Astrocyte (in vitro differentiated cells and primary cell): Measurements from ENCODE around the gene RNF145. TPM values are rescaled to one million over a fixed set of nuclear protein-coding genes. Genes with fewer than 3 reads are reported as not detected.

ENCODE experiments used
- DNase-seq: peaks from one replicate; pipeline ENCODE4 v3.0.0-alpha.2; 2010; ENCODE audit warnings: low read depth
- FAIRE-seq: peaks from 2 replicates; lab custom pipeline; 2011; peaks lifted over from hg19 to GRCh38; lab: Jason Lieb, UNC
- H2AFZ ChIP-seq: 2 replicates; pipeline ENCODE4 v1.6.0; 2012; ENCODE audit warnings: low read depth, low read length, inconsistent platforms
- H3K27ac ChIP-seq: 2 replicates; pipeline ENCODE4 v1.5.1; 2011; ENCODE audit warnings: low read depth, low read length, inconsistent platforms
- H3K27me3 ChIP-seq: 2 replicates; pipeline ENCODE4 v1.6.0; 2011; ENCODE audit warnings: low read length, inconsistent platforms; ENCODE audit not compliant: insufficient read depth
- H3K36me3 ChIP-seq: 2 replicates; pipeline ENCODE4 v1.5.1; 2011; ENCODE audit warnings: low read length, inconsistent platforms; ENCODE audit not compliant: insufficient read depth
- H3K4me1 ChIP-seq: 2 replicates; pipeline ENCODE4 v1.5.1; 2011; ENCODE audit warnings: low read length, inconsistent platforms; ENCODE audit not compliant: insufficient read depth
- H3K4me2 ChIP-seq: 2 replicates; pipeline ENCODE4 v1.6.0; 2012; ENCODE audit warnings: low read length, inconsistent platforms
- H3K4me3 ChIP-seq: 2 replicates; pipeline ENCODE4 v1.5.1; 2011; ENCODE audit warnings: low read depth, mild to moderate bottlenecking, low read length, inconsistent platforms; ENCODE audit not compliant: insufficient read depth
- H3K79me2 ChIP-seq: 2 replicates; pipeline ENCODE4 v1.6.0; 2012; ENCODE audit warnings: mild to moderate bottlenecking, low read length, inconsistent platforms; ENCODE audit not compliant: insufficient read depth
- H3K9ac ChIP-seq: 2 replicates; pipeline ENCODE4 v1.6.0; 2012; ENCODE audit warnings: mild to moderate bottlenecking, low read length, inconsistent platforms
- H3K9me3 ChIP-seq: 2 replicates; pipeline ENCODE4 v1.5.1; 2012; ENCODE audit warnings: low read depth, mild to moderate bottlenecking, low read length, inconsistent platforms; ENCODE audit not compliant: insufficient read depth
- H4K20me1 ChIP-seq: 2 replicates; pipeline ENCODE4 v1.6.0; 2012; ENCODE audit warnings: low read length, inconsistent platforms; ENCODE audit not compliant: insufficient read depth
- H3K27ac Mint-ChIP-seq: one replicate; pipeline ENCODE4 v1.8.0; 2021; ENCODE audit warnings: mild to moderate bottlenecking, mixed read lengths; ENCODE audit not compliant: unreplicated experiment
- H3K27me3 Mint-ChIP-seq: one replicate; pipeline ENCODE4 v1.8.0; 2021; ENCODE audit warnings: low read depth, mixed read lengths; ENCODE audit not compliant: unreplicated experiment
- H3K36me3 Mint-ChIP-seq: one replicate; pipeline ENCODE4 v1.8.0; 2021; ENCODE audit warnings: low read depth, mixed read lengths; ENCODE audit not compliant: unreplicated experiment
- H3K4me1 Mint-ChIP-seq: one replicate; pipeline ENCODE4 v1.8.0; 2021; ENCODE audit warnings: low read depth, mixed read lengths; ENCODE audit not compliant: unreplicated experiment
- H3K4me3 Mint-ChIP-seq: one replicate; pipeline ENCODE4 v1.8.0; 2021; ENCODE audit warnings: mild to moderate bottlenecking, moderate library complexity, mixed read lengths; ENCODE audit not compliant: unreplicated experiment
- H3K9me3 Mint-ChIP-seq: one replicate; pipeline ENCODE4 v1.8.0; 2021; ENCODE audit warnings: mild to moderate bottlenecking, mixed read lengths; ENCODE audit not compliant: unreplicated experiment
- EZH2 ChIP-seq: IDR thresholded peaks from 2 replicates; pipeline ENCODE4 v1.6.1; 2012; ENCODE audit warnings: mild to moderate bottlenecking, low read length, inconsistent platforms; ENCODE audit not compliant: insufficient read depth
- total RNA-seq: library from RNA; stranded (reverse); gene quantifications from 2 replicates; pipeline ENCODE4 v1.2.1, GENCODE V29; 2021
- TF ChIP-seq, protein P1 (sequence below): IDR thresholded peaks from 2 replicates; pipeline ENCODE4 v1.5.1; 2011; ENCODE audit warnings: low read depth, mild to moderate bottlenecking, inconsistent platforms, low read length, moderate library complexity; ENCODE audit not compliant: insufficient read depth

The RNF145 gene
- total RNA-seq, 1 donor from 2014 or later = 54.0 TPM

DNA sequence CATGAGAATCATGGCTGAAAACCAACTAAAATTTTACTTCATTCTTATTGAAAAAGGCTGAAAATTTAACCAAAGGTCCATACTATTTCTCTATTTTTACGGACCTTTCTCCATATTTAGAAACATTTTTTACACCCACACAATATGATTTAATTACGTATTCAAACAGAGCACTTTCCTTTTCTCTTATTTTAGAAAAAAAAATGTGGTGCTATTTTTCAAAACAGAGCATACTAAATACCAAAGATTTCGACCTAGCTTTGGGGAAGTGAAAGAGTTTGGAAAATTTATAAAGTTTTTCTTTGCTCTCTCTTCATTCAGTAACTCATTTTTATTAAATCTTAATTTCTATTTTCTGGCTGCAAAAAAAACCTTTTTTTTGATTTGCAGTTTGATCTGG is 38.1 kb downstream of the RNF145 start:
- Mint-ChIP-seq H3K27ac (no peak overlapping the region), H3K4me1 (peaks cover 6% of the 10 kb centered on the region), H3K4me3 (no peak overlapping the region), H3K27me3 (no peaks in the 10 kb centered on the region), H3K9me3 (no peaks in the 10 kb centered on the region), H3K36me3 (no peaks in the 10 kb centered on the region)
- Histone ChIP-seq H3K27me3 (no peaks in the 10 kb centered on the region), H3K4me1 (peaks cover 3% of the 10 kb centered on the region), H3K9me3 (no peaks in the 10 kb centered on the region), H4K20me1 (no peaks in the 10 kb centered on the region), H3K4me2 (no peak overlapping the region), H3K79me2 (peaks cover 25% of the 10 kb centered on the region), H3K4me3 (no peak overlapping the region), H3K36me3 (peaks cover 6% of the 10 kb centered on the region), H3K9ac (no peak overlapping the region), H3K27ac (no peak overlapping the region), H2AFZ (no peak overlapping the region)
- TF ChIP-seq, protein P1, sequence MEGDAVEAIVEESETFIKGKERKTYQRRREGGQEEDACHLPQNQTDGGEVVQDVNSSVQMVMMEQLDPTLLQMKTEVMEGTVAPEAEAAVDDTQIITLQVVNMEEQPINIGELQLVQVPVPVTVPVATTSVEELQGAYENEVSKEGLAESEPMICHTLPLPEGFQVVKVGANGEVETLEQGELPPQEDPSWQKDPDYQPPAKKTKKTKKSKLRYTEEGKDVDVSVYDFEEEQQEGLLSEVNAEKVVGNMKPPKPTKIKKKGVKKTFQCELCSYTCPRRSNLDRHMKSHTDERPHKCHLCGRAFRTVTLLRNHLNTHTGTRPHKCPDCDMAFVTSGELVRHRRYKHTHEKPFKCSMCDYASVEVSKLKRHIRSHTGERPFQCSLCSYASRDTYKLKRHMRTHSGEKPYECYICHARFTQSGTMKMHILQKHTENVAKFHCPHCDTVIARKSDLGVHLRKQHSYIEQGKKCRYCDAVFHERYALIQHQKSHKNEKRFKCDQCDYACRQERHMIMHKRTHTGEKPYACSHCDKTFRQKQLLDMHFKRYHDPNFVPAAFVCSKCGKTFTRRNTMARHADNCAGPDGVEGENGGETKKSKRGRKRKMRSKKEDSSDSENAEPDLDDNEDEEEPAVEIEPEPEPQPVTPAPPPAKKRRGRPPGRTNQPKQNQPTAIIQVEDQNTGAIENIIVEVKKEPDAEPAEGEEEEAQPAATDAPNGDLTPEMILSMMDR = no peak
- TF ChIP-seq EZH2 = no peak
- DNase-seq = no peak
- no peak for FAIRE-seq

DNA sequence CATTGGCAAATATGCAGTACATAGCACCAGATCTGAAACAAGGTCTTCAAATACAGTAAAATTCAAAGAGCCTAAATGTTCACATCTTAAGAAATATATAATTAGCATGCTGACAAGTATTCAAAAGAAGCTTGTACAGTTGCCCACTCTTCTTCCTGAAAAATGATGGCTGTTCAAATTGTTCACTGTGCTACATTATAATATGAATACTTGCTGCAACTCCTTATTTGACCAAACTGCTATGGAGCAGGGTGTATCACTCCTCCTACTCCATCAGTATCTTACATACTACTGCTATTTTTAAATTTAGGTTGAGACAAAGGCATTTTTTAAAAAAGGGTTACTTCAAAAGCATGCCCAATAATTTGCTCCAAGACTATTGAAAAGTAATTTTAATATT is 39.3 kb downstream of the RNF145 start:
- H3K36me3 Mint-ChIP-seq = no peaks in the 10 kb centered on the region
- no peak overlapping the region for H3K27ac Mint-ChIP-seq
- peaks cover 22% of the 10 kb centered on the region for H3K79me2 ChIP-seq
- H3K4me2 ChIP-seq = no peak overlapping the region
- no peak overlapping the region for H3K4me3 Mint-ChIP-seq
- no peak overlapping the region for H3K27ac ChIP-seq
- H3K4me1 Mint-ChIP-seq = peaks cover under 1% of the 10 kb centered on the region
- H3K9me3 ChIP-seq = no peaks in the 10 kb centered on the region
- no peak overlapping the region for H3K4me3 ChIP-seq
- H4K20me1 ChIP-seq = no peaks in the 10 kb centered on the region
- no peak for FAIRE-seq
- H3K27me3 Mint-ChIP-seq = no peaks in the 10 kb centered on the region
- H3K9me3 Mint-ChIP-seq = no peaks in the 10 kb centered on the region
- no peaks in the 10 kb centered on the region for H3K27me3 ChIP-seq
- no peak overlapping the region for H2AFZ ChIP-seq
- H3K4me1 ChIP-seq = no peaks in the 10 kb centered on the region
- no peak for DNase-seq
- TF ChIP-seq EZH2 = no peak
- TF ChIP-seq, protein P1 = no peak
- H3K9ac ChIP-seq = no peak overlapping the region
- peaks cover 3% of the 10 kb centered on the region for H3K36me3 ChIP-seq

DNA sequence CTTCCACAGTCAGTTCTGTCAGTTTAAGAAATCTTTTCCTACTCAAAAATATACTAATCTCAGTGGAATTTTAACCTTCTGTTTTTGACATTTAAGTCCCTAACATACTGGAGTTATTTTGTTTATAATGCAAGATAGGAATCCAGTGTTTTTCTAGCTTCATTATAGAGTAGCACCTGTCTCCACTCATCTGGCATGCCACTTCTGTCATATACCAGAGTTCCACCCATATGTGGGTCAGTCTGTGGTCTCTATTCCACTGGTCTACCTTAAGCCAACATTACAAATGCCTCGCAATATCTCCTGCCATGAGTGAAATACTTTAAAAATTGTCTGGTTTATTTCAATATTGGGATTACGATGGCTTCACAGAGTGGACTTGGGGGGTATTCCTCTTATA is 42.9 kb downstream of the RNF145 start:
- Histone ChIP-seq H3K27ac (no peak overlapping the region), H3K9me3 (no peaks in the 10 kb centered on the region), H4K20me1 (no peaks in the 10 kb centered on the region), H3K79me2 (peaks cover 5% of the 10 kb centered on the region), H3K9ac (no peak overlapping the region), H3K4me2 (no peak overlapping the region), H2AFZ (no peak overlapping the region), H3K4me3 (no peak overlapping the region), H3K27me3 (no peaks in the 10 kb centered on the region), H3K4me1 (peaks cover 11% of the 10 kb centered on the region), H3K36me3 (peaks cover 5% of the 10 kb centered on the region)
- no peaks in the 10 kb centered on the region for H3K27me3 Mint-ChIP-seq
- H3K9me3 Mint-ChIP-seq = no peaks in the 10 kb centered on the region
- no peak overlapping the region for H3K27ac Mint-ChIP-seq
- TF ChIP-seq, protein P1 = no peak
- TF ChIP-seq EZH2 = no peak
- DNase-seq (no peak), FAIRE-seq (no peak)
- H3K36me3 Mint-ChIP-seq = no peaks in the 10 kb centered on the region
- peaks cover 20% of the 10 kb centered on the region for H3K4me1 Mint-ChIP-seq
- no peak overlapping the region for H3K4me3 Mint-ChIP-seq
